Measurements from ENCODE around the gene RUNDC1.
A peak's percentile ranks its signal among the peaks of the same experiment; 100 is the strongest.
"Not testable (repeated sequence)": the region's sequence is repeated elsewhere in the genome, so short reads cannot be mapped to it uniquely, and the experiment has no call there.

Gene RUNDC1

DNA sequence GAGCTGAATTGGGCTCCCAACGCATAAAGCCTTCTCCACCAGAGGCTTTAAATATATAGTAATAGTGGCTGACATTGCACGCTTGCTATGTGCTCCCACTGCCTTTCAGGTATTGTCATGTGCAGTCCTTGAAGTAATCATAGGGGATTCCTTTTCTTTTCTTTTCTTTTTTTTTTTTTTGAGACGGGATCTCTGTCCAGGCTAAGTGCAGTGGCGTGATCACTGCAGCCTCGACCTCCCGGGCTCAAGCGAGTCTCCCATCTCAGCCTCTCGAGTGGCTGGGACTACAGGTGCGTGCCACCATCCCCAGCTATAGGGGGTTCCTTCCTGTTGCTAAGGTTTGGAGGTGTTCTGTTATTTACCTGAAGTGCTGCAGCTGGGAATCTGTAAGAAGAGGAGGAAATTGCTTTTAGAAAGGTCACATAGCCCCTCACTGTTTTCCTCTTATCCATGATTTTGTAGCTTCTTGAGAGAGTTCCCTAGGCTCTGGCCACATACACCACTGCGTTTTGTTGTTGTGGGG lies 18.7 kb downstream of the RUNDC1 start:
- H2BK15ac ChIP-seq (ENCODE audit: low read depth, poor library complexity, severe bottlenecking): no peak overlapping the region
- H3K23ac ChIP-seq (ENCODE audit: low read length in 2 of 2): no peak overlapping the region
- H3K9me3 ChIP-seq (ENCODE audit: control insufficient read depth, low read length): no peaks in the 10 kb centered on the region
- H3K27ac ChIP-seq (ENCODE audit: low read length, poor library complexity, severe bottlenecking): peak overlapping the region; percentile 95
- H2BK120ac ChIP-seq (ENCODE audit: low read depth, low read length): no peak overlapping the region
- peak overlapping the region in 1 of 2 experiments; percentile 49 for H2BK12ac ChIP-seq (ENCODE audit: low read length in 2 of 2)
- H3K9ac ChIP-seq (ENCODE audit: low read length): peak overlapping the region; percentile 100
- H3K4me2 ChIP-seq (ENCODE audit: low read length, poor library complexity, severe bottlenecking): peak overlapping the region; percentile 82
- H3K4me1 ChIP-seq (ENCODE audit: control insufficient read depth, insufficient read depth, low read depth, low read length): peaks cover 10% of the 10 kb centered on the region
- peak overlapping the region; percentile 97 to 98 for H3K18ac ChIP-seq (ENCODE audit: low read depth in 1 of 2, low read length in 2 of 2)
- H3K36me3 ChIP-seq (ENCODE audit: control insufficient read depth in 1 of 2, insufficient read depth in 2 of 2, low read depth in 1 of 2, low read length in 2 of 2): peaks cover 33 to 55% of the 10 kb centered on the region in 2 experiments
- H3K79me1 ChIP-seq (replicated peaks; ENCODE audit: low read length, poor library complexity, severe bottlenecking): no peaks in the 10 kb centered on the region
- H3K4ac ChIP-seq (ENCODE audit: low read depth in 1 of 2, low read length in 2 of 2): peak overlapping the region; percentile 85 to 90
- peak overlapping the region; percentile 89 to 99 for H3K4me3 ChIP-seq (ENCODE audit: insufficient read depth in 1 of 2, low read depth in 1 of 2, low read length in 2 of 2)
- WGBS: 4% methylated on average over 6 of the region's 10 CpGs
- DNase-seq: no peak
- H4K91ac ChIP-seq (ENCODE audit: low read length): no peak overlapping the region
- no peak overlapping the region for H4K8ac ChIP-seq (ENCODE audit: low read length)
- no peak overlapping the region for H2AFZ ChIP-seq (ENCODE audit: low read depth, low read length)
- H3K27me3 ChIP-seq (ENCODE audit: control insufficient read depth in 1 of 2, insufficient read depth in 1 of 2, low read length in 2 of 2): no peaks in the 10 kb centered on the region
- no peak overlapping the region for H3K14ac ChIP-seq (ENCODE audit: low read length in 2 of 2)
- no peak overlapping the region for H2AK5ac ChIP-seq (ENCODE audit: low read length, severe bottlenecking)
- H2BK5ac ChIP-seq (ENCODE audit: low read depth, low read length, poor library complexity, severe bottlenecking): no peak overlapping the region

DNA sequence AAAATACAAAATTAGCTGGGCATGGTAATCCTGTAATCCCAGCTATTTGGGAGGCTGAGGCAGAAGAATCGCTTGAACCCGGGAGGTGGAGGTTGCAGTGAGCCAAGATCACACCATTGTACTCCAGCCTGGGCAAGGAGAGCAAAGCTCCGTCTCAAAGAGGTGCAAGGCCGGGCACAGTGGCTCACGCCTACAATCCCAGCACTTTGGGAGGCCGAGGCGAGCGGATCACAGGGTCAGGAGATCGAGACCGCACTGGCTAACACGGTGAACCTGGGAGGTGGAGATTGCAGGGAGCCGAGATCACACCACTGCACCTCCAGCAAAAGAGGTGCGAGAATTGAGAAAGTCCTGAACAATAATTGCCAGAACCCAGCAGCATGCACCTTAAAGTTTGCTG lies 20.5 kb downstream of the RUNDC1 start:
- H3K23ac ChIP-seq (ENCODE audit: low read length in 2 of 2); H3K27me3 ChIP-seq (ENCODE audit: control insufficient read depth in 1 of 2, insufficient read depth in 1 of 2, low read length in 2 of 2): not testable (repeated sequence)
- WGBS: 98% methylated on average over 13 of the region's 13 CpGs

DNA sequence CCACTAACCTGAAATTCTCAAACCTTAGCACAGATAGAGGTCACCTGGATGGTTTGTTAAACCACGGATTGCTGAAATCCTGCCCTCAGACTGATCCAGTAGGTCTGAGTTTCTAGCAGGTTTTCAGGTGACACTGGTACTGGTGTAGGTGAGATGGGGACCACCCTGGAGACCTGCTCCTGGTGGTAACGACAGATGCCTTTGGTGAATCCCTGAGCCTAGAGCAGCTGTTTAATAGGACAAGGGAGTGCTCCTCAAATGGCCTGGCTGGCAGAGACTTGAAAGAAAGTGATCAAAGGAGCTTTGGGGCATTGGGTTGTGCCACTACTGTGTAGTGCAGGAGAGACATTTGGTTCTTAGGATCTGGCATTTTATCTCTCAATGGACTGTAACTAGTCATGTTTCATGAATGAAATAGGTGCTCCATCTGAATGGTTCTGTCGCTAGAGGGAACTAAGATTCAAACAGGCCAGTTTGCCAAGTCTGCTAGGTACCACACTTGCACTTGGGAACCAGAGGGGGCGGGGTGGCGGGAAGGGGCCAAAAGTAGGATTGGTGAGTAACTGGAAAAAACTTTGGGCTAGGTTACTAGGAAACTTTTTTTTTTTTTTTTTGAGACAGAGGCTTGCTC lies 23.3 kb downstream of the RUNDC1 start:
- Histone ChIP-seq H3K9ac (ENCODE audit: low read length) (peak overlapping the region; percentile 47), H2BK5ac (ENCODE audit: low read depth, low read length, poor library complexity, severe bottlenecking) (no peak overlapping the region), H3K36me3 (ENCODE audit: control insufficient read depth in 1 of 2, insufficient read depth in 2 of 2, low read depth in 1 of 2, low read length in 2 of 2) (peaks cover 38 to 52% of the 10 kb centered on the region in 2 experiments), H2AK5ac (ENCODE audit: low read length, severe bottlenecking) (no peak overlapping the region), H4K91ac (ENCODE audit: low read length) (no peak overlapping the region), H2BK120ac (ENCODE audit: low read depth, low read length) (no peak overlapping the region), H2AFZ (ENCODE audit: low read depth, low read length) (no peak overlapping the region), H3K23ac (ENCODE audit: low read length in 2 of 2) (no peak overlapping the region), H4K8ac (ENCODE audit: low read length) (no peak overlapping the region), H3K4me1 (ENCODE audit: control insufficient read depth, insufficient read depth, low read depth, low read length) (peaks cover 12% of the 10 kb centered on the region), H3K27me3 (ENCODE audit: control insufficient read depth in 1 of 2, insufficient read depth in 1 of 2, low read length in 2 of 2) (no peaks in the 10 kb centered on the region), H3K14ac (ENCODE audit: low read length in 2 of 2) (no peak overlapping the region), H3K79me1 (replicated peaks; ENCODE audit: low read length, poor library complexity, severe bottlenecking) (no peaks in the 10 kb centered on the region), H3K9me3 (ENCODE audit: control insufficient read depth, low read length) (no peaks in the 10 kb centered on the region), H3K4me2 (ENCODE audit: low read length, poor library complexity, severe bottlenecking) (no peak overlapping the region), H2BK12ac (ENCODE audit: low read length in 2 of 2) (no peak overlapping the region), H3K27ac (ENCODE audit: low read length, poor library complexity, severe bottlenecking) (no peak overlapping the region), H3K4ac (ENCODE audit: low read depth in 1 of 2, low read length in 2 of 2) (no peak overlapping the region), H2BK15ac (ENCODE audit: low read depth, poor library complexity, severe bottlenecking) (no peak overlapping the region), H3K18ac (ENCODE audit: low read depth in 1 of 2, low read length in 2 of 2) (no peak overlapping the region), H3K4me3 (ENCODE audit: insufficient read depth in 1 of 2, low read depth in 1 of 2, low read length in 2 of 2) (no peak overlapping the region)
- DNase-seq: no peak
- 81% methylated on average over 5 of the region's 5 CpGs for WGBS

More for the DNA sequence above, 20.5 kb downstream of the RUNDC1 start:
- not testable (repeated sequence) for H2BK15ac ChIP-seq (ENCODE audit: low read depth, poor library complexity, severe bottlenecking); H3K27ac ChIP-seq (ENCODE audit: low read length, poor library complexity, severe bottlenecking); H3K4me3 ChIP-seq (ENCODE audit: insufficient read depth in 1 of 2, low read depth in 1 of 2, low read length in 2 of 2); H2BK12ac ChIP-seq (ENCODE audit: low read length in 2 of 2); H4K8ac ChIP-seq (ENCODE audit: low read length); H4K91ac ChIP-seq (ENCODE audit: low read length); H3K4me2 ChIP-seq (ENCODE audit: low read length, poor library complexity, severe bottlenecking); H3K14ac ChIP-seq (ENCODE audit: low read length in 2 of 2); H2AK5ac ChIP-seq (ENCODE audit: low read length, severe bottlenecking); H2AFZ ChIP-seq (ENCODE audit: low read depth, low read length); H3K9me3 ChIP-seq (ENCODE audit: control insufficient read depth, low read length); H3K4ac ChIP-seq (ENCODE audit: low read depth in 1 of 2, low read length in 2 of 2); DNase-seq; H3K79me1 ChIP-seq (replicated peaks; ENCODE audit: low read length, poor library complexity, severe bottlenecking); H3K18ac ChIP-seq (ENCODE audit: low read depth in 1 of 2, low read length in 2 of 2); H2BK120ac ChIP-seq (ENCODE audit: low read depth, low read length); H2BK5ac ChIP-seq (ENCODE audit: low read depth, low read length, poor library complexity, severe bottlenecking)
- H3K36me3 ChIP-seq (ENCODE audit: control insufficient read depth in 1 of 2, insufficient read depth in 2 of 2, low read depth in 1 of 2, low read length in 2 of 2): peaks cover 38 to 52% of the 10 kb centered on the region in 2 experiments
- H3K9ac ChIP-seq (ENCODE audit: low read length): peak overlapping the region; percentile 43
- H3K4me1 ChIP-seq (ENCODE audit: control insufficient read depth, insufficient read depth, low read depth, low read length): peaks cover 12% of the 10 kb centered on the region

DNA sequence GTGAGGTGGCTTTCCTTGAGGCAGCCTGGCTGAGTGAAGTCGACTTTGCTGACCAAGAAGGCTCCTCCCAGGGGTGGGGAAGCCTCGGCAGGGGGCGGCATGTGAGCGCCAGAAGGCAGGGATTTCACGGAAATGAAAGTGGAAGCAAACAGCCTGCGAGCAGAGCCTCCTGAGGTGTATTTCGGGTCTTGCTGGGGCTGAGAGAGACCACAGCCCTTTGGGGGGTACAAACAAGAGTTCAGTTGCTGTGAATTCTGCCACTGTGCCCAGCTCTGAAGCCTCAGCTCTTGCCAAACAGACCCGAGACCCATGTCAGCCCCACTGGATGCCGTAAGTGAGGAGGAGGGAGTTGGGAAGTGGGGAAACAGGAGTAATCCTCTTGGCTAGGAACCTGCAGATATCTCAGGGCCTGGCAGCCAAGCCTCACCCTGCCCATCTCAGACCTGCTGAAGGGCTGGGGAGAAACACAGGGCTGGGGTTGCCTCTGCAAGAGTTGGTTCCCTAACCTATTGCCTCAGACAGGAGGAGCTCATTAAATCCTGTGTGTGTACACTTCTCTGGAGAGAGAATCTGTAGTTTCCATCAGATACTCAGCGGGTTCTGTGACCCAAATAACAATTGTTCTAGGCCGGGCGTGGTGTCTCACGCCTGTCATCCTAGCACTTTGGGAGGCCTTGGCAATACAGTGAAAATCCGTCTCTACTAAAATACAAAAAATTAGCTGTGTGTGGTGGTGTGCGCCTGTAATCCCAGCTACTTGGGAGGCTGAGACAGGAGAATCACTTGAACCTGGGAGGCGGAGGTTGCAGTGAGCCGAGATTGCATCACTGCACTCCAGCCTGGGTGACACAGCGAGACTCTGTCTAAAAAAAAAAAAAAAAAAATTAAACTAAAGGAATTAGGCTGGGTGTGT lies 26.5 kb downstream of the RUNDC1 start, which contains the start of gene IFI35:
TSS of gene IFI35 (plus strand) at position 146 of the 913 bp plus-strand sequence. CDS start at position 310, 164 bp downstream.
- Histone ChIP-seq H2BK15ac (ENCODE audit: low read depth, poor library complexity, severe bottlenecking) (no peak within 1 kb of the TSS), H2AK5ac (ENCODE audit: low read length, severe bottlenecking) (peak within 1 kb of the TSS; percentile 9), H3K4me1 (ENCODE audit: control insufficient read depth, insufficient read depth, low read depth, low read length) (peaks cover 6% of the 10 kb centered on the region), H2BK120ac (ENCODE audit: low read depth, low read length) (no peak within 1 kb of the TSS), H3K27ac (ENCODE audit: low read length, poor library complexity, severe bottlenecking) (peak within 1 kb of the TSS; percentile 93), H2BK5ac (ENCODE audit: low read depth, low read length, poor library complexity, severe bottlenecking) (no peak within 1 kb of the TSS), H3K4me2 (ENCODE audit: low read length, poor library complexity, severe bottlenecking) (peak within 1 kb of the TSS; percentile 85), H3K23ac (ENCODE audit: low read length in 2 of 2) (peak within 1 kb of the TSS in 1 of 2 experiments; percentile 48), H2BK12ac (ENCODE audit: low read length in 2 of 2) (peak within 1 kb of the TSS in 1 of 2 experiments; percentile 26), H3K79me1 (replicated peaks; ENCODE audit: low read length, poor library complexity, severe bottlenecking) (peaks cover 3% of the 10 kb centered on the region), H3K27me3 (ENCODE audit: control insufficient read depth in 1 of 2, insufficient read depth in 1 of 2, low read length in 2 of 2) (no peaks in the 10 kb centered on the region), H3K9ac (ENCODE audit: low read length) (peak within 1 kb of the TSS; percentile 98), H4K8ac (ENCODE audit: low read length) (peak within 1 kb of the TSS; percentile 16), H3K4ac (ENCODE audit: low read depth in 1 of 2, low read length in 2 of 2) (peak within 1 kb of the TSS; percentile 20 to 30), H3K4me3 (ENCODE audit: insufficient read depth in 1 of 2, low read depth in 1 of 2, low read length in 2 of 2) (peak within 1 kb of the TSS; percentile 60 to 96), H3K9me3 (ENCODE audit: control insufficient read depth, low read length) (no peaks in the 10 kb centered on the region), H2AFZ (ENCODE audit: low read depth, low read length) (peak within 1 kb of the TSS; percentile 46), H3K14ac (ENCODE audit: low read length in 2 of 2) (peak within 1 kb of the TSS in 1 of 2 experiments; percentile 23), H3K36me3 (ENCODE audit: control insufficient read depth in 1 of 2, insufficient read depth in 2 of 2, low read depth in 1 of 2, low read length in 2 of 2) (peaks cover 27 to 40% of the 10 kb centered on the region in 2 experiments), H3K18ac (ENCODE audit: low read depth in 1 of 2, low read length in 2 of 2) (peak within 1 kb of the TSS; percentile 79 to 88), H4K91ac (ENCODE audit: low read length) (peak within 1 kb of the TSS; percentile 73)
- WGBS: 49% methylated on average over 16 of the region's 18 CpGs
- DNase-seq: peak; percentile 91

All from mesenchymal stem cell (in vitro differentiated cells and primary cell).